Fibroblast of the aortic adventitia (primary cell): ENCODE results near the gene KCNJ10. TPM values are rescaled to one million over a fixed set of nuclear protein-coding genes. Genes with fewer than 3 reads are reported as not detected.

Source experiments
- DNase-seq: peaks from one replicate; pipeline ENCODE4 v3.0.0-alpha.2; 2010; ENCODE audit warnings: low read depth
- H3K4me3 ChIP-seq: 2 replicates; pipeline ENCODE4 v1.5.1; 2011; ENCODE audit warnings: low read depth, mild to moderate bottlenecking, control low read depth, low read length, moderate library complexity
- CTCF ChIP-seq: IDR thresholded peaks from 2 replicates; pipeline ENCODE4 v1.5.1; 2011; ENCODE audit warnings: mild to moderate bottlenecking, low read length, control low read depth, inconsistent platforms; ENCODE audit not compliant: insufficient read depth
- total RNA-seq: library from RNA; depleted of rRNA; stranded (reverse); fragments of >200 nt; gene quantifications from 2 replicates; pipeline ENCODE4 v1.2.3, GENCODE V29; 2012; ENCODE audit warnings: low replicate concordance

KCNJ10 gene
- total RNA-seq, 1 donor, result not detected

DNA sequence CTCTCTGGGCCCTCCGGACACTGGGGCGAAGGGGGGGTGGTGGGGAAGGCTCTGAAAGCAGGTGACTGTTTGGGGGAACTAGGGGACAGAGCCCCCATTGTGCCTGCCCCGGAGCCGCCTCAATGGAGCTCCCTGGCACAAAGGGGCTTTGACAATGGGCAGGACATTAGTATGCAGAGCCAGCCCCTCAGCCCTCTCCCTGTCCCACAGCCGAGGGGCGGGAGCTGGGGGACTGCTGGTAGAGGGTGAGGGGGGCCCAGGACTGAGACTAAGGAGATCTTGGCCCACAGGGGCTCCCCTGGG, 7.8 kb downstream of the KCNJ10 start:
- no peak for TF ChIP-seq CTCF
- no peak overlapping the region for H3K4me3 ChIP-seq
- no peak for DNase-seq

GRCh38 chr1:160061369-160062229, 8.4 kb downstream of the KCNJ10 start:
- no peak for TF ChIP-seq CTCF
- no peak for DNase-seq
- no peak overlapping the region for H3K4me3 ChIP-seq

GRCh38 chr1:160058087-160058486, 11.9 kb downstream of the KCNJ10 start:
- TF ChIP-seq CTCF, result no peak
- no peak overlapping the region for H3K4me3 ChIP-seq
- DNase-seq, result no peak

DNA sequence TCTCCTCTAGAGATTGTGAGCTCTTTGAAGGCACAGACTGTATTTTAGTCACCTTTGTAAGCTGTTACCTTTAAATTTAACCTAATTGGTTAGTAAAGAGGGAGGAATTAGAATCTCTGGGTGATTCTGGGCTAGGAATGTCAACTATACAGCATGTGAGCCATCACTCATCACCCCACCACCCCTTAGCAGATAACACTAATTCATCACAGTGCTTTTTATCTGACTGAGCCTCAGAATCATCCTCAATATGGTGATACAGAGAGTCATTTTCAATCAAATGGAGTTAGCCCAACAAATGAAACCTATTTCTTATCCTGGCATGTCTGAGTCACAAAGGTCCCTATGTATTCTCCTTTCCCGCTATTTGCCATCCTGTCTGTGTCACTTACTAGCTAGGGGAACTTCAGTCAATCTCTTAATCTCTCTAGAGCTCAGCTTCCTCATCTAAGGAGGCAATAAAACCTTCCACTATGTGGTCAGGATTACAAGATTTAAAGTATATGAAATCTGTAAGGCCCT, 13.3 kb downstream of the KCNJ10 start:
- DNase-seq, result no peak
- no peak for TF ChIP-seq CTCF
- H3K4me3 ChIP-seq, result no peak overlapping the region

GRCh38 chr1:160053548-160054365, 16.2 kb downstream of the KCNJ10 start:
- no peak for TF ChIP-seq CTCF
- no peak for DNase-seq
- no peak overlapping the region for H3K4me3 ChIP-seq

DNA sequence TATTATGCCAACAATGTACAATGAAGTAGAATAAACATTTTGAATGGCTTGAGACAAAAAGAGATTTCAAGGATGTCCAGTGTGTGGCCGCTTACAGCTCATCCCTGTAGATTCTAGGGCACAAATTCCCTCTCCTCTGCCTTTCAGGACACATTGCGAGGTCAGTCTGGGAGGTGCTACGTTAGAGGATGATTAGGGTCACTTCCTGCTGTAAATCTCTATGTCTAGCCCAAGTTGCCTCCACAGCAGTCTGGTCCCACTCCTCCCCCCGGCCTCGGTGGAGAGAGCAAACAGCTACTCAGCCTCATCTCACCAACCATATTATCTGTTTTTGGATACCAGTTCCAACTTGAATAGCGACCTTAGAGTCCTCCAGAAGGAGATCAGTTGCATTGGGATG, 17.0 kb downstream of the KCNJ10 start:
- DNase-seq, result no peak
- no peak for TF ChIP-seq CTCF
- H3K4me3 ChIP-seq, result no peak overlapping the region
